Dedifferentiated amniotic fluid mesenchymal stem cell (primary cell): ENCODE measurements around the gene GRAMD2B.
"Not testable (repeated sequence)": the region's sequence is repeated elsewhere in the genome, so short reads cannot be mapped to it uniquely, and the experiment has no call there.

Experiments used
- DNase-seq: peaks from one replicate; pipeline ENCODE4 v3.0.0-alpha.2; 2016; ENCODE audit errors: extremely low spot score

Gene GRAMD2B

GRCh38 chr5:126413856-126414255, 9.4 kb upstream of the GRAMD2B start:
- no peak for DNase-seq

- peak; percentile 33 for DNase-seq
These were observed 8.2 kb upstream of the GRAMD2B start for GRCh38 chr5:126414874-126415502.

- no peak for DNase-seq
These were observed 7.4 kb upstream of the GRAMD2B start for GRCh38 chr5:126415789-126416188.

DNA sequence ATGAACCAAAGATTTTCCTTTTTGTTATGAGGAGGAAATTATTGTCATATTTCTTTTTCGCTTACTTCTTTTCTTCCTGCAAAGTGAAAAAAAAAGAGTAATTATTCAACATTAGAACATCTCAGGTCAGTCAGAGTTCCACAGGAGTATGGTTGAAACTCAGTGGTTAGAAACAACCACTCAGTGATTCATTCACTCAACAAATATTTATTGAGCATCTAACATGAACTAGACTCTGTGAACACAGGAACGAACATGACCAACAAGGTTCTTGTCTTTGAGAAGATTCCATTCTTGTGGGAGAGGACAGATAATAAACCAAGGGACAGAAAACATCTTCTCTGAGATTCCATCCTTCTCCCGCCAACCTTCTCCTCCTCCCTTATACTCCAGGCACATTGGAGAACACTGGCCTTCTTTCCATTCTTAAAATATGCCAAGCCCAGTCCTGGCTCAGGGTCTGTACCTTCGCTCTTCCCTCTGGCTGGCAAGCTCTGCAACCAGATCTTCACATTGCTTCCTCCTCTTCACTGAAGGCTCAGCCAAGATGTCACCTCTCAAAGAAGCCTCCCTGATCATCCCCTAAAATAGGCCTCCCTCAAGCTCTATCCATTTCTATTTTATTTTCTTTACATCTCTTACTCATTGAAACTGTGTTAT, 6.8 kb upstream of the GRAMD2B start:
- no peak for DNase-seq

DNA sequence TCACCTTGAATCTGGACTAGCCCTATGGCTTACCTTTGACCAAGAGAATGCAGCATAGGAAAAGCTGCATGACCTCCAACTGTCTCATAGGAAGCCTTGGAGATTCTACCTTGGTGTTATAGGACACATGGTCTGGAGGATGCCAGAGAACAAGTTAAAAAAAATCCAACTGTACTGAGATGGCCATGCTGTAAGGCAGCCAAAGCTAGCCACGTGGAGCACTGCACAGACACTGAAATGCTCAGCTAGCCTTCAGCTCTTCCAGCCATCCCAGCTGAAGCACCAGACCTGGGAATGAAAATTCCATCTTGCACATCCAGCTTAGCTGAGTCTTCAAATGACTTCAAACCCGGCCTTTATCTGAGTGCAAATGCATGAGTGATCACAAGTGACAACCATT, 6.0 kb upstream of the GRAMD2B start:
- DNase-seq: no peak

DNA sequence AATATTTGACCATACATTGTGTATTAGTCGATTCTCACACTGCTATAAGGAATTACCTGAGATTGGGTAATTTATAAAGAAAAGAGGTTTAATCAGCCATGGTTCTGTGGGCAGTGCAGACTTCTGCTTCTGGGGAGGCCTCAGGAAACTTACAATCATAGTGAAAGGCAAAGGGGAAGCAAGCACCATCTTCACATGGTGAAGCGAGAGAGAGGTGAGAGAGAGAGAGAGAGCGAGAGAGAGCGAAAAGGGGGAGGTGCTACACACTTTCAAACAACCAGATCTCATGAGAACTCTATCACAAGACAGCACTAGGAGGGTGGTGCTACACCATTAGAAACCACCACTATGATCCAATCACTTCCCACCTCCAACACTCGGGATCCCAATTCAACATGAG, 4.1 kb upstream of the GRAMD2B start:
- no peak for DNase-seq

- no peak for DNase-seq
These were observed 5.2 kb downstream of the GRAMD2B start for GRCh38 chr5:126428421-126428820.

- DNase-seq: no peak
These were observed 7.4 kb downstream of the GRAMD2B start for GRCh38 chr5:126430631-126431030.

DNA sequence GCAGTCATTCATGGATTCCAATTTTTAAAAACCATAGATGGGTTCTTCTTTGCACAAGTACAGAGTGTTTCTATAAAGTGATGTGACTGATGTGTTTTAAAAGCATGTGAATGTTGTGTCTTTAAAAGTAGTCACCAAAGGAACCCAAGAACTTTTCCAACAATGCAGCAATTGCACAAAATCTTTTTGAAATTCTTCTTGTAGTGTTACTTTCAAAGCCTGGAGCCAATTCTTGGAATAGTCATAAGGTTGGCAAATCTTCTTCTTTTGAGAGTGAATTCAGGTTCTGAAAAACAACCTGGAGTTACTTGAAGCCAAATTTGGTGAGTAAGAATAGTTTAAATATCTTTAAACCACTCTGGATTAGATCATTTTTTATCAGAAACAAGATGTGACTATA, 10.5 kb downstream of the GRAMD2B start:
- DNase-seq: peak; percentile 44

DNA sequence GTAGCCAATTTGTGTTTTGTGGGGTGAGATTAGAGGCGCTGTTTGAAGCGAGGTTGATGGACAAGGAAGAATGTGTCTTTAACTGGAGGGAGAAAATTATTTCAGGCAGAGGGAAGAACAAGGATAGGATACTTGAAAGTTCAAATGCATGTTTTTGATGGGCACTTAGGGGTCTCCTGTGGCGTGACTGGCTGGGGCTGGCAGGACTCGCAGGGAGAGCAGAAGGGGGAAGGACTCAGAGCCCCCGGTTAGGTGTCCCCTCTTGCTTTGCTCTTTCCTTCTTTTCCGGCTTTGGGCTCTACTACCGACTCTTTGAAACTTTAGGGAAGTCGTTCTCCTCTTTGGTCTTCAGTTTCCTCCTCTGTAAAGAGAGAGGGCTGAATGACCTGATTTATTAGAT, 12.1 kb downstream of the GRAMD2B start:
- no peak for DNase-seq

DNA sequence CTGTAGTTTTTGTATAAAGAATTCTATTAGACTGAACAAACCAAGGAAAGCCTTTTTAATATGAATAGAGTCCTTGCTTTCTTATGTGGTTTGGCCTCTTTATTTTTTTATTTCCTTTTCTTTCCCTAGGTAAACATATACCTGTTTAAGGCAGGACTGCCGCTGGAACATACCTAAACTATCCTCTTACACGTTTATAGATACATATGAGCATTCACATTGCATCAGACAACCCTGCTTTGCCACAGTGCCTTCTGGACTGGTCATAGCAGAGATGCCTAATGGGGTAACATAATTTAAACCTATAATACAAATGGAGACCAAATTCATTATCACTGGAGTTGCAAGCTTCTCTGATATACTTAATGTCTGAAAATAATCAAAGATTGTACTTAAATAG, 12.5 kb downstream of the GRAMD2B start:
- DNase-seq: no peak

DNA sequence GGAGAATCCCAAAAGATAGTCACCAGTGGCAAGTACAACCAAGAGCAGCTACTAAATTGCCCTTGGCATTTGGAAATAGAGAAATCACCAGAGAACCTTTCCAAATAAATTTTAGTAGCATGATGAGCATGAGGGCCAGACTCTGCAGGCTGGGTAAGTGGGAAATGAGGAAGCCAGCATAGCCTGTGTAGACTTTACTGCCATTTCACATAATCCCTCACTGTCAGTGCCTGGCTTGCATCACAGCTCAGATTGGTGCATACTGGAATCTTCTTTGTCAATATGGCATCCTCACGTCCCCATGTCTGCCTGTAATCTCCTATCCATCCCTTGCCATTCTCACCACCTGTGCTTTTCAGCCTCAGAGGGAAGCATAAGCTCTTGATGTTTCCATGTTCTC, 14.5 kb downstream of the GRAMD2B start:
- no peak for DNase-seq

GRCh38 chr5:126438267-126438666, 15.1 kb downstream of the GRAMD2B start:
- no peak for DNase-seq

GRCh38 chr5:126438868-126439267, 15.7 kb downstream of the GRAMD2B start:
- DNase-seq: no peak

DNA sequence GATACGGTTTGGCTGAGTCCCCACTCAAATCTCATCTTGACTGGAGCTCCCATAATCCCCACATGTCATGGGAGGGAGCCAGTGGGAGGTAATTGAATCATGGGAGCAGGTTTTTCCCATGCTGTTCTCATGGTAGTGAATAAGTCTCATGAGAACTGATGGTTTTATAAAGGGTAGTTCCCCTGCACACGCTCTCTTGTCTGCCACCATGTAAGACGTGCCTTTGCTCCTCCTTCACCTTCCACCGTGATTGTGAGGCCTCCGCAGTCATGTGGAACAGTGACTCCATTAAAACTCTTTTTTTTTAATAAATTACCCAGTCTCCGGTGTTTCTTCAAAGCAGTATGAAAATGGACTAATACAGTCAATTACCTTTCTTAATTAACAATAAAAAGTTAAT, 16.5 kb downstream of the GRAMD2B start:
- not testable (repeated sequence) for DNase-seq

GRCh38 chr5:126441230-126441629, 18.0 kb downstream of the GRAMD2B start:
- DNase-seq: no peak

DNA sequence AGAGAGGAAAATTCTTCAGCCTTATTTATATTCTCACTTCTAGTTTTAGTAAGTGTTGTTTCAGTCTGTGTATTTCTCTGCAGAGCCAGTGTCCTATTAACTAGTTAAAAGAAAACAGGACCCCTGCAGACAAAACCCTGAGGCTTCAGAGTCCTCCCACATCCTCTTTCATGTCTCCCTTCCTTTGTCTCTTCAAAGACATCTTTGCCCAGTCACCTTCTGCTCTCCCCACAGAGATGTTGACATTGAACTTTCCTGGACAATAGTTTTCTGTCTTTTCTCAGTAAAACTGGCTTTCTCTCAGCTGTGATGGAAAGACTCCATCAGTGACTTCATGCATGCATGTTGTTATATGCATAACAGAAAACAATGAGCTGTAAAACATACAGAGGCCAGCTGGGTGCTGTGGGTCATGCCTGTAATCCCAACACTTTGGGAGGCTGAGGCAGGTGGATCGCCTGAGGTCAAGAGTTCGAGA, 20.2 kb downstream of the GRAMD2B start:
- no peak for DNase-seq

DNA sequence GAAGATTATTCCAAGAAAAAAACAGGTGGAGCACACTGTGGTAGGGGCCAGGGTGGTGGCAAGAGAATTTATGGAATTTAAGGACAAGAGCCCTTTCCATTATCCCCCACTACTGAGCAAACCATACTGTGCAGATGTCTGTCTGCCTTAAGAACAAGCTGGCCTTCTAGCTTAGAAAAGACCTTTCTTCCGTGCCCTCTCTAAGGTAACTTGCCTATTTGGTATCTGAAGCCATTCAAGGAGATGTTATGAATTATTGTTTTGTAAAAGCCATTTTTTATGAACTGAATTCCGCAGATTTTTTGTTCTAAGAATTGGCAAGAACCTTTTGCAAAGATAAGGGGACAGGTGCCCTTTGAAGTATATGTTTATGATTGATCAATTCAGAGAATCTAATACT, 20.9 kb downstream of the GRAMD2B start:
- no peak for DNase-seq

DNA sequence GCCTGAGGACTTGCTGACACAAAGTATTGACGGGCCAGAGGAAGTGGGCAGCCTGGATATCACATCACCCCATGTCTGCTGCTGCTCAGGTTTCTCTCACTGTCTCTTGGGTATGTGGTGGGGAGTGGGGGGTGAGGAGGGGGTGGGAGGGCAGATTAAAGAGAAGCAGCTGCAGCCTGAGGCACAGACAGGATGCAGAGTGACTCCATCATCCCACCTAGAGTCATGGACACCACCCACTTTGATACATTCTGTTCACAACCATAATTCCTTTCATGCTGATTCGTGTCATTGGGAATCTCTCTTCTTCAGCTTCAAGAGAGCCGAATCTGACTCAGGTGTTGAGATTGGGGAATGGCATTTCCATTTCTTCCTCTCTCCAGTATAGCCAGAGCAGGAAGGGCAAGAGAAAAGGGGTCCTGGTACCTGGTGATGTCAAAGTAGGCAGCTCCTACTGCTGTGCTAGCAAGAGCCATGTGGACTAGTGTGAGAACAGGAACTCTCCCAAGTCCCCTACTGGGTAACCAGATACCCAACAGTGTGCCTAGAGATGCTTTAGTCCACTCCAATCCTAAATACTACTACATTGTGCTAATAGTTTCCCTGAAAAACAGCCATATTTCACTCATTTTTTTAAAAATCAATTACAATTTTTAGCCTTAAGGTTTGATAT, 22.4 kb downstream of the GRAMD2B start:
- no peak for DNase-seq

DNA sequence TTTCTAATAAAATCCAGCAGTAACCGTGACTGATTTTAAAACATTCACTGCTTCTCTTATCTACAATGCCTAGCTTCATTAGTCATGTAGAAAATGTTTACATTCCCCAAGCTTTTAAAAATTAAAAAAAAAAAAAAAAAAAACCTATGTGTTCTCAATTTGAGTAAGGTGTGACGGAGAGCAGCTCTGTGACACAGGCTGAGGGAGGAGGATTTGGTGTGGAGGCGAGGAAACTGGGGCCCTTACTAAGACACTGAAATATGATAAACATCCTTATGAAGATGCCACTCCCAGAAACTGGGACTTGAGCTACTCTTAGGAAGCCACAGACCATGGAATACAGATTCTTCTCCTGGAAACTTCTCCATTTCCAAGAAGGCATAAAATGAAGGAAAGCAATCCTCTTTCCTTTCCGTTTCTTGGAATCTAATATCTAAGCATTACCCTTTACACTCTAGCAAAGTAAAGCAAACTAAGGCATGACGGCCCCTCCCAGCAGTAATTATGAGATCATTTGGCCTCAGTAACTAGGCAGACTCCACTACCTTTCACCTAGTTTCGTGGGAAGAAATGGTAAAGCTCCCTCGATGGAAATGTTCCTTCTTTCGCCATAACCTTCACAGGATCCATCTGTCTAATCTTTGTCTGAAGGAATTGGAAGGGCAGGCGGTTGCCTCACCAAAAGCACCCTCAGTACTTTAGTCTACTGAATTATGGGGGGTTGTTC, 23.5 kb downstream of the GRAMD2B start:
- DNase-seq: peak; percentile 89

DNA sequence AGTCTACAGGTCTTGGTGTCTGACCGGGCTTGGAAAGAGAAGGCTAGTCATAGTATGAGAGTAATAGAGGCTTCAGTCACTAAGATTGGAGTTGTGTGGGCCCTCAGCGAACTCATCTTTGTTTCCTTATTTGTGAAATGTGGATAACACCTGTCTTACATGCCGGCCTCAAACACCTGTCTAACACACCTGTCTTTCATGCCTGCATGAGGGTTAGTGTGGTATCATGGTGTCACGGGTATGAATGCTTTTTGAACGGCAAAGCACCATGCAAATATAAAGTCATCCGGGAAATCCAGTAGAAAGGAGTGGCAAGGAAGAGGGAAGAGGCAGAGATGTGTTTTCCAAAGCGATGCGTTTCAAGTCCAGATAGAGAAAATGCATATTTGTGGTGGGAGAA, 25.5 kb downstream of the GRAMD2B start:
- DNase-seq: no peak

- DNase-seq: peak; percentile 33
These were observed 26.6 kb downstream of the GRAMD2B start for GRCh38 chr5:126449751-126450271.
